ENCODE data around the gene GNAI1. TPM values are rescaled to one million over a fixed set of nuclear protein-coding genes. Genes with fewer than 3 reads are reported as not detected.

GNAI1 gene
- total and polyA plus RNA-seq, 10 of the 15 experiments (the other 5 are each of a cell fraction or from before 2014, with no cell fraction given): not detected

DNA sequence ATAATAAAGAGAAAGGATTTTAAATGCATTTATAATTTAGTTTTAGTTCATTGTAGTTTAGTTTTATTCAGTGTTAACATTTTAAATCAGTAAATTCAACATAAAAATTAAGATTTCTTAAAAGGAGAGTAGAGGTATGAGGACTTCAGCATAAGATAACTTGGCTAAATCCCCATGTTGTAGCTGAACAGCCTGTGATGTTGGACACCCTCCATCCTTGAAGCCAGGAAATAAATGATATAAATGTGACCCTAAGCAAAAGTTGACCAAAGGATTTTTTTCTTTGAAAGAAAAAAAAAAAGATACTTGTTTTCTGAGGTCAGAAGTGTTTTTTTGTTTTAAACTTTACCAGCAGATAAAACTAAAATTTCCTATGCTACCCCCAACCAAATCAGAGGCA lies 48.7 kb downstream of the GNAI1 start:
- in situ Hi-C loops (cut with MboI): no loop called here
- no peak overlapping the region for H3K4me2 ChIP-seq (ENCODE audit: control insufficient read depth, insufficient read depth)
- H3K4me3 ChIP-seq: no peak overlapping the region
- DNase-seq (ENCODE audit: low read depth, low spot score): no peak
- no peak overlapping the region for H3K9ac ChIP-seq (ENCODE audit: control insufficient read depth, insufficient read depth, low read length)
- H3K36me3 ChIP-seq (ENCODE audit: control insufficient read depth in 2 of 2, insufficient read depth in 2 of 2, low read length in 1 of 2): no peaks in the 10 kb centered on the region
- H3K9me3 ChIP-seq (replicated peaks; ENCODE audit: control insufficient read depth, insufficient read depth, low read length): no peaks in the 10 kb centered on the region
- H3K79me2 ChIP-seq (ENCODE audit: control insufficient read depth, insufficient read depth, low read length): no peaks in the 10 kb centered on the region
- ChIA-PET RAD21 (ENCODE audit: unreplicated experiment) (no interaction called here), POLR2A (no interaction called here), SMC1A (ENCODE audit: uncharacterized antibody, unreplicated experiment) (no interaction called here), CTCF (no interaction called here)
- H3K27ac ChIP-seq (ENCODE audit: control insufficient read depth, insufficient read depth): no peak overlapping the region
- no peak overlapping the region for H2AFZ ChIP-seq (ENCODE audit: control insufficient read depth, low read depth, low read length)
- H4K20me1 ChIP-seq (ENCODE audit: control insufficient read depth, insufficient read depth): no peaks in the 10 kb centered on the region
- no peak for TF ChIP-seq SUPT20H (IDR thresholded peaks at IDR 0.05; ENCODE audit: borderline replicate concordance, control insufficient read depth, low read depth, low read length)
- TF ChIP-seq LARP7 (IDR thresholded peaks at IDR 0.05): no peak
- TF ChIP-seq, protein P1, sequence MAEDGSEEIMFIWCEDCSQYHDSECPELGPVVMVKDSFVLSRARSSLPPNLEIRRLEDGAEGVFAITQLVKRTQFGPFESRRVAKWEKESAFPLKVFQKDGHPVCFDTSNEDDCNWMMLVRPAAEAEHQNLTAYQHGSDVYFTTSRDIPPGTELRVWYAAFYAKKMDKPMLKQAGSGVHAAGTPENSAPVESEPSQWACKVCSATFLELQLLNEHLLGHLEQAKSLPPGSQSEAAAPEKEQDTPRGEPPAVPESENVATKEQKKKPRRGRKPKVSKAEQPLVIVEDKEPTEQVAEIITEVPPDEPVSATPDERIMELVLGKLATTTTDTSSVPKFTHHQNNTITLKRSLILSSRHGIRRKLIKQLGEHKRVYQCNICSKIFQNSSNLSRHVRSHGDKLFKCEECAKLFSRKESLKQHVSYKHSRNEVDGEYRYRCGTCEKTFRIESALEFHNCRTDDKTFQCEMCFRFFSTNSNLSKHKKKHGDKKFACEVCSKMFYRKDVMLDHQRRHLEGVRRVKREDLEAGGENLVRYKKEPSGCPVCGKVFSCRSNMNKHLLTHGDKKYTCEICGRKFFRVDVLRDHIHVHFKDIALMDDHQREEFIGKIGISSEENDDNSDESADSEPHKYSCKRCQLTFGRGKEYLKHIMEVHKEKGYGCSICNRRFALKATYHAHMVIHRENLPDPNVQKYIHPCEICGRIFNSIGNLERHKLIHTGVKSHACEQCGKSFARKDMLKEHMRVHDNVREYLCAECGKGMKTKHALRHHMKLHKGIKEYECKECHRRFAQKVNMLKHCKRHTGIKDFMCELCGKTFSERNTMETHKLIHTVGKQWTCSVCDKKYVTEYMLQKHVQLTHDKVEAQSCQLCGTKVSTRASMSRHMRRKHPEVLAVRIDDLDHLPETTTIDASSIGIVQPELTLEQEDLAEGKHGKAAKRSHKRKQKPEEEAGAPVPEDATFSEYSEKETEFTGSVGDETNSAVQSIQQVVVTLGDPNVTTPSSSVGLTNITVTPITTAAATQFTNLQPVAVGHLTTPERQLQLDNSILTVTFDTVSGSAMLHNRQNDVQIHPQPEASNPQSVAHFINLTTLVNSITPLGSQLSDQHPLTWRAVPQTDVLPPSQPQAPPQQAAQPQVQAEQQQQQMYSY (CRISPR knock-in tag; IDR thresholded peaks at IDR 0.05): no peak
- TF ChIP-seq, protein P2, sequence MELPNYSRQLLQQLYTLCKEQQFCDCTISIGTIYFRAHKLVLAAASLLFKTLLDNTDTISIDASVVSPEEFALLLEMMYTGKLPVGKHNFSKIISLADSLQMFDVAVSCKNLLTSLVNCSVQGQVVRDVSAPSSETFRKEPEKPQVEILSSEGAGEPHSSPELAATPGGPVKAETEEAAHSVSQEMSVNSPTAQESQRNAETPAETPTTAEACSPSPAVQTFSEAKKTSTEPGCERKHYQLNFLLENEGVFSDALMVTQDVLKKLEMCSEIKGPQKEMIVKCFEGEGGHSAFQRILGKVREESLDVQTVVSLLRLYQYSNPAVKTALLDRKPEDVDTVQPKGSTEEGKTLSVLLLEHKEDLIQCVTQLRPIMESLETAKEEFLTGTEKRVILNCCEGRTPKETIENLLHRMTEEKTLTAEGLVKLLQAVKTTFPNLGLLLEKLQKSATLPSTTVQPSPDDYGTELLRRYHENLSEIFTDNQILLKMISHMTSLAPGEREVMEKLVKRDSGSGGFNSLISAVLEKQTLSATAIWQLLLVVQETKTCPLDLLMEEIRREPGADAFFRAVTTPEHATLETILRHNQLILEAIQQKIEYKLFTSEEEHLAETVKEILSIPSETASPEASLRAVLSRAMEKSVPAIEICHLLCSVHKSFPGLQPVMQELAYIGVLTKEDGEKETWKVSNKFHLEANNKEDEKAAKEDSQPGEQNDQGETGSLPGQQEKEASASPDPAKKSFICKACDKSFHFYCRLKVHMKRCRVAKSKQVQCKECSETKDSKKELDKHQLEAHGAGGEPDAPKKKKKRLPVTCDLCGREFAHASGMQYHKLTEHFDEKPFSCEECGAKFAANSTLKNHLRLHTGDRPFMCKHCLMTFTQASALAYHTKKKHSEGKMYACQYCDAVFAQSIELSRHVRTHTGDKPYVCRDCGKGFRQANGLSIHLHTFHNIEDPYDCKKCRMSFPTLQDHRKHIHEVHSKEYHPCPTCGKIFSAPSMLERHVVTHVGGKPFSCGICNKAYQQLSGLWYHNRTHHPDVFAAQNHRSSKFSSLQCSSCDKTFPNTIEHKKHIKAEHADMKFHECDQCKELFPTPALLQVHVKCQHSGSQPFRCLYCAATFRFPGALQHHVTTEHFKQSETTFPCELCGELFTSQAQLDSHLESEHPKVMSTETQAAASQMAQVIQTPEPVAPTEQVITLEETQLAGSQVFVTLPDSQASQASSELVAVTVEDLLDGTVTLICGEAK (IDR thresholded peaks at IDR 0.05; ENCODE audit: borderline replicate concordance): no peak
- TF ChIP-seq KLF5 (IDR thresholded peaks at IDR 0.05; ENCODE audit: partially characterized antibody): no peak
- no peak for TF ChIP-seq STAT3 (IDR thresholded peaks at IDR 0.05; ENCODE audit: low read depth, low read length)
- no peak for TF ChIP-seq CBX3 (IDR thresholded peaks at IDR 0.05; ENCODE audit: borderline replicate concordance, low read depth)
- TF ChIP-seq CHD1 (IDR thresholded peaks at IDR 0.05; ENCODE audit: low read depth, low read length): no peak
- TF ChIP-seq, protein P3, sequence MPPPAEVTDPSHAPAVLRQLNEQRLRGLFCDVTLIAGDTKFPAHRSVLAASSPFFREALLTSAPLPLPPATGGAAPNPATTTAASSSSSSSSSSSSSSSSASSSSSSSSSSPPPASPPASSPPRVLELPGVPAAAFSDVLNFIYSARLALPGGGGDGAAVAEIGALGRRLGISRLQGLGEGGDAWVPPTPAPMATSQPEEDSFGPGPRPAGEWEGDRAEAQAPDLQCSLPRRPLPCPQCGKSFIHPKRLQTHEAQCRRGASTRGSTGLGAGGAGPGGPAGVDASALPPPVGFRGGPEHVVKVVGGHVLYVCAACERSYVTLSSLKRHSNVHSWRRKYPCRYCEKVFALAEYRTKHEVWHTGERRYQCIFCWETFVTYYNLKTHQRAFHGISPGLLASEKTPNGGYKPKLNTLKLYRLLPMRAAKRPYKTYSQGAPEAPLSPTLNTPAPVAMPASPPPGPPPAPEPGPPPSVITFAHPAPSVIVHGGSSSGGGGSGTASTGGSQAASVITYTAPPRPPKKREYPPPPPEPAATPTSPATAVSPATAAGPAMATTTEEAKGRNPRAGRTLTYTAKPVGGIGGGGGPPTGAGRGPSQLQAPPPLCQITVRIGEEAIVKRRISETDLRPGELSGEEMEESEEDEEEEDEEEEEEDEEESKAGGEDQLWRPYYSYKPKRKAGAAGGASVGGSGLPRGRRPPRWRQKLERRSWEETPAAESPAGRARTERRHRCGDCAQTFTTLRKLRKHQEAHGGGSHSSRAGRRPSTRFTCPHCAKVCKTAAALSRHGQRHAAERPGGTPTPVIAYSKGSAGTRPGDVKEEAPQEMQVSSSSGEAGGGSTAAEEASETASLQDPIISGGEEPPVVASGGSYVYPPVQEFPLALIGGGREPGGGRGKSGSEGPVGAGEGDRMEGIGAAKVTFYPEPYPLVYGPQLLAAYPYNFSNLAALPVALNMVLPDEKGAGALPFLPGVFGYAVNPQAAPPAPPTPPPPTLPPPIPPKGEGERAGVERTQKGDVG (CRISPR knock-in tag; IDR thresholded peaks at IDR 0.05): no peak
- TF ChIP-seq HDGF (IDR thresholded peaks at IDR 0.05): no peak
- TF ChIP-seq ETV6 (conservative IDR thresholded peaks at IDR 0.05 in 1 of 2, IDR thresholded peaks at IDR 0.05 in 1 of 2; ENCODE audit: borderline replicate concordance in 1 of 2, low read depth in 1 of 2): no peak
- TF ChIP-seq TAF1 (IDR thresholded peaks at IDR 0.05; ENCODE audit: borderline replicate concordance, low read depth, low read length): no peak
- TF ChIP-seq DPF2 (IDR thresholded peaks at IDR 0.05): no peak
- no peak for FAIRE-seq
- ATAC-seq: no peak
- BruUV-seq (replicated peaks): no TSS peak
- intact Hi-C loops (cut with micrococcal nuclease; ENCODE audit: unreplicated experiment): no loop called here
- H3K27me3 ChIP-seq (replicated peaks in 1 of 2; ENCODE audit: control insufficient read depth in 2 of 2, insufficient read depth in 2 of 2, low read length in 1 of 2): no peaks in the 10 kb centered on the region
- no peaks in the 10 kb centered on the region for H3K4me1 ChIP-seq (ENCODE audit: control insufficient read depth, insufficient read depth, low read length)

Data from GM12878 (cell line).